Ovary (tissue), 9 donors: ENCODE data around the gene NPR1. TPM values are rescaled to one million over a fixed set of nuclear protein-coding genes. Genes with fewer than 3 reads are reported as not detected.
A peak's percentile ranks its signal among the peaks of the same experiment; 100 is the strongest.

Experiments
- DNase-seq, 5 donors: peaks; one replicate each; pipeline ENCODE4 v3.0.0-alpha.2; 2019 to 2020
- H3K27ac ChIP-seq, 2 donors: fragments of 200-600 bp; one replicate each; pipeline versions ENCODE4 v1.5.1 to v1.8.0; 2019 to 2022
- H3K27me3 ChIP-seq: fragments of 200-600 bp; one replicate; pipeline ENCODE4 v1.8.0; 2022
- H3K36me3 ChIP-seq: fragments of 200-600 bp; sonication (generic); one replicate; pipeline ENCODE4 v1.5.1; 2019
- H3K4me1 ChIP-seq: one replicate; pipeline ENCODE4 v1.8.1; 2013; ENCODE audit warnings: mild to moderate bottlenecking, moderate library complexity; ENCODE audit not compliant: insufficient read depth
- H3K4me3 ChIP-seq: fragments of 200-600 bp; sonication (generic); one replicate; pipeline ENCODE4 v1.5.1; 2017
- H3K9me3 ChIP-seq, 2 donors: fragments of 200-600 bp in 1 of 2; sonication (generic) in 1 of 2; one replicate each; pipeline versions ENCODE4 v1.5.1 to v1.8.1; 2013 to 2019; ENCODE audit warnings: mild to moderate bottlenecking in 1 of 2, moderate library complexity in 1 of 2
- EP300 ChIP-seq: sonication (generic); formaldehyde crosslinking; IDR thresholded peaks from one replicate; pipeline ENCODE4 v1.6.1; 2017; ENCODE audit warnings: antibody characterized with exemption
- POLR2A ChIP-seq: fragments of 450-650 bp; IDR thresholded peaks from one replicate; pipeline ENCODE4 v1.6.1; 2017; ENCODE audit warnings: antibody characterized with exemption, mild to moderate bottlenecking, moderate library complexity
- WGBS, 3 donors: extraction: QIAGEN DNeasy Blood & Tissue Kit in 1 of 3; methylation state at CpG; one replicate each; pipeline versions ENCODE4 v1.1.5 to v1.1.7; 2013 to 2017; 5-methylcytosine and 5-hydroxymethylcytosine counted together
- intact Hi-C, 4 donors: fragments of 100-400 bp; cut with DNase I; formaldehyde crosslinking; loops; one replicate each; pipeline versions ENCODE4 v1.11.0 to v1.15.1; 2022 to 2023
- polyA plus RNA-seq, 2 donors: library from polyadenylated mRNA; stranded (reverse); fragments of 200-250 nt in 1 of 2; fragments of 350-450 nt in 1 of 2; fragmentation: Illumina TruSeq in 1 of 2; extraction: RNeasy Lipid Tissue Mini Kit (QIAGEN cat#74804) in 1 of 2; gene quantifications; one replicate each; pipeline ENCODE4 v1.2.3, GENCODE V29; 2013 to 2014
- total RNA-seq, 7 donors: library from RNA; depleted of rRNA in 2 of 7; stranded (reverse); fragments of >200 nt in 2 of 7; fragmentation: NEBNext Ultra II Directional in 3 of 7; extraction: Animal tissue kit (Norgen Biotek cat#: 25700) in 3 of 7; gene quantifications; one replicate each; pipeline versions ENCODE4 v1.1.0 to v1.2.4, GENCODE V29; 2016 to 2023
- TF ChIP-seq, protein P1 (sequence below), 3 donors: fragments of 450-650 bp in 2 of 3; fragments of 200-600 bp in 1 of 3; IDR thresholded peaks; one replicate each; pipeline versions ENCODE4 v1.5.1 to v1.8.0; 2016 to 2022; ENCODE audit warnings: antibody characterized with exemption in 3 of 3, mild to moderate bottlenecking in 1 of 3
- donor health status: DM: no; HTN: no; CAD: no; lungs with moderate emphysema.
- donor health status: DM: no; HTN: no; CAD: no.
- donor health status: Bipolar disorder and iron deficiency.
- donor health status: DM: yes; HTN: yes; CAD: no.
- donor health status: DM: no; HTN: no; CAD: no.
- donor health status: DM: yes; HTN: yes; CAD: no.

NPR1 gene
- total and polyA plus RNA-seq, 9 donors = 20.6 to 96.5 (median 48.4) TPM

- no peak for TF ChIP-seq POLR2A
- no peak for TF ChIP-seq EP300
- TF ChIP-seq, protein P1, sequence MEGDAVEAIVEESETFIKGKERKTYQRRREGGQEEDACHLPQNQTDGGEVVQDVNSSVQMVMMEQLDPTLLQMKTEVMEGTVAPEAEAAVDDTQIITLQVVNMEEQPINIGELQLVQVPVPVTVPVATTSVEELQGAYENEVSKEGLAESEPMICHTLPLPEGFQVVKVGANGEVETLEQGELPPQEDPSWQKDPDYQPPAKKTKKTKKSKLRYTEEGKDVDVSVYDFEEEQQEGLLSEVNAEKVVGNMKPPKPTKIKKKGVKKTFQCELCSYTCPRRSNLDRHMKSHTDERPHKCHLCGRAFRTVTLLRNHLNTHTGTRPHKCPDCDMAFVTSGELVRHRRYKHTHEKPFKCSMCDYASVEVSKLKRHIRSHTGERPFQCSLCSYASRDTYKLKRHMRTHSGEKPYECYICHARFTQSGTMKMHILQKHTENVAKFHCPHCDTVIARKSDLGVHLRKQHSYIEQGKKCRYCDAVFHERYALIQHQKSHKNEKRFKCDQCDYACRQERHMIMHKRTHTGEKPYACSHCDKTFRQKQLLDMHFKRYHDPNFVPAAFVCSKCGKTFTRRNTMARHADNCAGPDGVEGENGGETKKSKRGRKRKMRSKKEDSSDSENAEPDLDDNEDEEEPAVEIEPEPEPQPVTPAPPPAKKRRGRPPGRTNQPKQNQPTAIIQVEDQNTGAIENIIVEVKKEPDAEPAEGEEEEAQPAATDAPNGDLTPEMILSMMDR (IDR thresholded peaks at IDR 0.05) = no peak
- Histone ChIP-seq H3K27ac (no peak overlapping the region), H3K36me3 (no peaks in the 10 kb centered on the region), H3K4me3 (no peak overlapping the region), H3K27me3 (no peaks in the 10 kb centered on the region), H3K4me1 (peaks cover 3% of the 10 kb centered on the region), H3K9me3 (no peaks in the 10 kb centered on the region)
- intact Hi-C loops = loop anchor here in 3 of 4 donors (2.0 to 10.0 kb wide), 5 partner anchors 61 to 314 kb away; partner anchors contain the start of genes DENND4B (in 2 of the 3), RAB13 (in 2 of the 3) and S100A16 (in 1 of the 3)
- DNase-seq = no peak
- 95 to 97% (median 95%) methylated on average over 2 of the region's 2 CpGs for WGBS, 3 donors
Observed at GRCh38 chr1:153673511-153673910, 5.0 kb upstream of the NPR1 start.

DNA sequence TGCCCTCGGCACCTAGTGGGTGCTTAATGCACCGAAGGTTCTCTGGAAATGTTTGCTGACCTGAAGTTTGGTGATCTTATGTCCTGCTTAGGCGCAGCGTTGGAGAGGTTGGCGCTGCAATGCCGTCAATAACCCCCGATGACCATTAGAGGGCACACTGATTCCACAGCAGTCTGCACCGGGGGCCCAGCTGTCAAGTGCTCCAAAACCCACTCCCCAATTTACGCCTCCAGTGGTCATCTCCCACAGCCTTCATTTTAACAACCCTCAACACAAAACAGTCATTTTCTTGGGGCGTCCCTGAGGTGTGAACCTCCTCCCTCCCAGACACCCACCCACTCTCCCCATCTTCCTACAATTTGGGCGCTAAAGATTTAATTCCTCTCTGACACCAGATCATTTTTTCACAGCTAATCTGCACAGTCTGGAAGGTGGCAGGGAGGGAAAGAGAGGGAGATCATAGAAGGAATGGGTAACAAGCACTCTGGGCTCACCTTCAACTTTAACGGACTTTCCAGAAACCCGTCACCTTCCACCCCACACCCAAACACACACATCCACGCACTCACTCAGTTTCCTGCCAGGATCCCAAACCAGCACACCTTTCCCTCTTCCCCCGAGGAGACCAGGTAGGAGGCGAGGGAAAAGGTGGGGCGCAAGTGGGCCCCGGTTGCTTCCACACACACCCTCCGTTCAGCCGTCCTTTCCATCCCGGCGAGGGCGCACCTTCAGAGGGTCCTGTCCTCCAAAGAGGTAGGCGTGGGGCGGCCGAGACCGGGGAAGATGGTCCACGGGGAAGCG is 570 bp upstream of the NPR1 start:
- Histone ChIP-seq H3K9me3 (no peaks in the 10 kb centered on the region), H3K4me1 (no peaks in the 10 kb centered on the region), H3K27me3 (no peaks in the 10 kb centered on the region), H3K36me3 (no peaks in the 10 kb centered on the region), H3K27ac (peak overlapping the region; percentile 44 to 65), H3K4me3 (peak overlapping the region; percentile 64)
- peak; percentile 59 to 71 (median 67) for DNase-seq
- intact Hi-C loops = loop anchor here (2.0 to 10.0 kb wide), 7 partner anchors 69 to 309 kb away; partner anchors contain the start of genes DENND4B (in 2 of the 4), RAB13 (in 2 of the 4) and SLC27A3 (in 1 of the 4)
- whole genome bisulfite sequencing, 3 donors = 1% methylated on average over 29 of the region's 29 CpGs
- TF ChIP-seq, protein P1 (IDR thresholded peaks at IDR 0.05) = peak; percentile 73 to 86 (median 83)
- no peak for TF ChIP-seq EP300

- no peaks in the 10 kb centered on the region for H3K27me3 ChIP-seq
- peak; percentile 45 to 68 (median 52) for DNase-seq
- WGBS, 3 donors = 1 to 2% (median 1%) methylated on average over 27 to 73 of the region's 73 CpGs
Observed at GRCh38 chr1:153679337-153680119, 1.0 kb downstream of the NPR1 start.

DNA sequence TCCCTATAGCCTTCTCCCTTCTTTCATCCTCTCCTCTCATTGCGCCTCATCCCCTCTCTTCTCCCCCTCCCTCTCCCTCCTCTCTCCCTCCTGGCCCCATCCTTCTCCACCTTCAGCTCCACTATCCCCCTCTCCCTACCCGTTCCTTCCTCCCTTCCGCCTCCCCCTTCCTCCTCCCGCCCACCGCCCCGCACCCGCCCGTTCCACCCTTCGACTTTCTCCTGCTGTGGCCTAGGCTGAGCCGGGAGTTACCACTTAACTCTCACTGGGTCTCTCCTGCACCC is 1.6 kb downstream of the NPR1 start:
- 5 to 17% (median 12%) methylated on average over 9 to 10 of the region's 10 CpGs for WGBS, 3 donors
- no peaks in the 10 kb centered on the region for H3K4me1 ChIP-seq
- no peak for TF ChIP-seq EP300
- TF ChIP-seq, protein P1 (IDR thresholded peaks at IDR 0.05) = no peak
- TF ChIP-seq POLR2A = no peak
- DNase-seq = peak in 1 of 5 donors; percentile 37
- intact Hi-C loops = loop anchor here in 2 of 4 donors (5.0 kb wide), 2 partner anchors 72 to 297 kb away; partner anchors contain the start of gene JTB (in 1 of the 2)
- H3K4me3 ChIP-seq = peak overlapping the region; percentile 64
- no peaks in the 10 kb centered on the region for H3K36me3 ChIP-seq
- peak overlapping the region; percentile 65 to 78 for H3K27ac ChIP-seq
- H3K27me3 ChIP-seq = no peaks in the 10 kb centered on the region
- no peaks in the 10 kb centered on the region for H3K9me3 ChIP-seq

More at GRCh38 chr1:153679337-153680119, 1.0 kb downstream of the NPR1 start:
- H3K9me3 ChIP-seq = no peaks in the 10 kb centered on the region
- intact Hi-C loops = loop anchor here in 3 of 4 donors (2.0 to 10.0 kb wide), 8 partner anchors 68 to 308 kb away; partner anchors contain the start of genes DENND4B (in 2 of the 3), RAB13 (in 2 of the 3) and JTB (in 1 of the 3)
- H3K36me3 ChIP-seq = no peaks in the 10 kb centered on the region
- TF ChIP-seq, protein P1 (IDR thresholded peaks at IDR 0.05) = peak in 2 of 3 donors; percentile 58 to 60
- no peak for TF ChIP-seq EP300
- peak overlapping the region; percentile 65 to 78 for H3K27ac ChIP-seq
- H3K4me3 ChIP-seq = peak overlapping the region; percentile 64
- H3K4me1 ChIP-seq = no peaks in the 10 kb centered on the region
